Neural progenitor cell (in vitro differentiated cells): ENCODE results near the gene CCSER1. TPM values are rescaled to one million over a fixed set of nuclear protein-coding genes. Genes with fewer than 3 reads are reported as not detected.

Experiments
- DNase-seq: peaks from one replicate; pipeline ENCODE4 v3.0.0-alpha.2; 2016; ENCODE audit warnings: low spot score
- H2AFZ ChIP-seq: fragments of 200-600 bp; sonication (generic); replicated peaks from 2 replicates; pipeline ENCODE4 v1.6.1; 2016; ENCODE audit warnings: antibody characterized with exemption
- H3F3A ChIP-seq: fragments of 200-600 bp; sonication (generic); 2 replicates; pipeline ENCODE4 v1.6.1; 2016; ENCODE audit warnings: antibody characterized with exemption, low read depth
- H3K27ac ChIP-seq: fragments of 200-600 bp; sonication (generic); 2 replicates; pipeline ENCODE4 v1.5.1; 2016; ENCODE audit warnings: mild to moderate bottlenecking
- H3K27me3 ChIP-seq: fragments of 200-600 bp; sonication (generic); 2 replicates; pipeline ENCODE4 v1.6.1; 2016; ENCODE audit warnings: mild to moderate bottlenecking, moderate library complexity
- H3K36me3 ChIP-seq: fragments of 200-600 bp; sonication (generic); 2 replicates; pipeline ENCODE4 v1.5.1; 2016
- H3K4me1 ChIP-seq: fragments of 200-600 bp; sonication (generic); 2 replicates; pipeline ENCODE4 v1.6.1; 2016; ENCODE audit warnings: mixed run types
- H3K4me2 ChIP-seq: fragments of 200-600 bp; sonication (generic); 2 replicates; pipeline ENCODE4 v1.6.1; 2016
- H3K4me3 ChIP-seq: fragments of 200-600 bp; sonication (generic); 2 replicates; pipeline ENCODE4 v1.5.1; 2016
- H3K79me2 ChIP-seq: fragments of 200-600 bp; sonication (generic); 2 replicates; pipeline ENCODE4 v1.6.1; 2016; ENCODE audit warnings: low read depth
- H3K9ac ChIP-seq: fragments of 200-600 bp; sonication (generic); 2 replicates; pipeline ENCODE4 v1.6.1; 2016
- H3K9me3 ChIP-seq: fragments of 200-600 bp; sonication (generic); 2 replicates; pipeline ENCODE4 v1.5.1; 2016; ENCODE audit warnings: low read depth
- H4K20me1 ChIP-seq: fragments of 200-600 bp; sonication (generic); 2 replicates; pipeline ENCODE4 v1.6.1; 2016; ENCODE audit warnings: low read depth
- H3K27ac Mint-ChIP-seq: 3 replicates; pipeline ENCODE4 v1.8.0; 2021; ENCODE audit warnings: mixed read lengths
- H3K27me3 Mint-ChIP-seq: 2 replicates; pipeline ENCODE4 v1.8.0; 2022; ENCODE audit warnings: low read depth, mild to moderate bottlenecking, inconsistent platforms, moderate library complexity, mixed read lengths; ENCODE audit not compliant: insufficient read depth
- H3K36me3 Mint-ChIP-seq: 3 replicates; pipeline ENCODE4 v1.8.0; 2021; ENCODE audit warnings: mixed read lengths
- H3K4me1 Mint-ChIP-seq: 3 replicates; pipeline ENCODE4 v1.8.0; 2021; ENCODE audit warnings: mixed read lengths
- H3K4me3 Mint-ChIP-seq: 3 replicates; pipeline ENCODE4 v1.8.0; 2021; ENCODE audit warnings: mild to moderate bottlenecking, moderate library complexity, mixed read lengths
- H3K9me3 Mint-ChIP-seq: 3 replicates; pipeline ENCODE4 v1.8.0; 2020; ENCODE audit warnings: mixed read lengths
- CTCF ChIP-seq: fragments of 200-600 bp; sonication (generic); IDR thresholded peaks from 2 replicates; pipeline ENCODE4 v1.5.1; 2017; ENCODE audit warnings: antibody characterized with exemption, mild to moderate bottlenecking
- EZH2 ChIP-seq: fragments of 200-600 bp; sonication (generic); IDR thresholded peaks from 2 replicates; pipeline ENCODE4 v1.6.1; 2017; ENCODE audit warnings: antibody characterized with exemption, mild to moderate bottlenecking, moderate library complexity
- EZH2phosphoT487 ChIP-seq: fragments of 200-600 bp; sonication (generic); IDR thresholded peaks from 2 replicates; pipeline ENCODE4 v1.6.1; 2017; ENCODE audit warnings: antibody characterized with exemption
- total RNA-seq: library from RNA; depleted of rRNA; stranded (reverse); fragments of >200 nt; gene quantifications from 2 replicates; pipeline ENCODE4 v1.2.3, GENCODE V29; 2015; ENCODE audit warnings: low replicate concordance

CCSER1 gene
- total RNA-seq, 1 donor from 2014 or later, result 0.77 TPM

- Mint-ChIP-seq H3K36me3 (no peaks in the 10 kb centered on the region), H3K9me3 (peaks cover 11% of the 10 kb centered on the region), H3K27ac (no peak overlapping the region), H3K4me3 (no peak overlapping the region), H3K27me3 (no peaks in the 10 kb centered on the region), H3K4me1 (peaks cover under 1% of the 10 kb centered on the region)
- DNase-seq, result no peak
- Histone ChIP-seq H3K27me3 (no peaks in the 10 kb centered on the region), H3K9me3 (no peaks in the 10 kb centered on the region), H3K79me2 (no peaks in the 10 kb centered on the region), H3K4me3 (no peak overlapping the region), H3F3A (no peaks in the 10 kb centered on the region), H2AFZ (no peak overlapping the region), H3K9ac (no peak overlapping the region), H3K4me2 (no peak overlapping the region), H3K36me3 (no peaks in the 10 kb centered on the region), H4K20me1 (no peaks in the 10 kb centered on the region), H3K27ac (no peak overlapping the region), H3K4me1 (peaks cover under 1% of the 10 kb centered on the region)
- no peak for TF ChIP-seq CTCF
- TF ChIP-seq EZH2, result no peak
- TF ChIP-seq EZH2phosphoT487, result no peak
Measured at GRCh38 chr4:91058345-91058744, 931.2 kb downstream of the CCSER1 start.

- no peak for TF ChIP-seq EZH2
- no peak for TF ChIP-seq EZH2phosphoT487
- no peak for TF ChIP-seq CTCF
- Histone ChIP-seq H3K27ac (peak overlapping the region; percentile 88), H3K9ac (no peak overlapping the region), H3F3A (peaks cover 22% of the 10 kb centered on the region), H3K27me3 (no peaks in the 10 kb centered on the region), H3K4me2 (peak overlapping the region; percentile 69), H3K4me3 (peak overlapping the region; percentile 19), H3K4me1 (peaks cover 29% of the 10 kb centered on the region), H3K36me3 (no peaks in the 10 kb centered on the region), H4K20me1 (no peaks in the 10 kb centered on the region), H3K9me3 (no peaks in the 10 kb centered on the region), H2AFZ (peak overlapping the region; percentile 45), H3K79me2 (no peaks in the 10 kb centered on the region)
- no peaks in the 10 kb centered on the region for H3K9me3 Mint-ChIP-seq
- no peaks in the 10 kb centered on the region for H3K36me3 Mint-ChIP-seq
- H3K27ac Mint-ChIP-seq, result peak overlapping the region; percentile 93
- peak; percentile 80 for DNase-seq
- no peak overlapping the region for H3K4me3 Mint-ChIP-seq
- no peaks in the 10 kb centered on the region for H3K27me3 Mint-ChIP-seq
- H3K4me1 Mint-ChIP-seq, result peaks cover 18% of the 10 kb centered on the region
Measured at GRCh38 chr4:91064157-91064853, 937.1 kb downstream of the CCSER1 start.

- H3K9me3 ChIP-seq, result no peaks in the 10 kb centered on the region
- Mint-ChIP-seq H3K4me3 (no peak overlapping the region), H3K4me1 (peaks cover 18% of the 10 kb centered on the region), H3K27ac (peak overlapping the region; percentile 93), H3K9me3 (peaks cover 1% of the 10 kb centered on the region), H3K27me3 (no peaks in the 10 kb centered on the region), H3K36me3 (no peaks in the 10 kb centered on the region)
- no peaks in the 10 kb centered on the region for H3K36me3 ChIP-seq
- H3K27ac ChIP-seq, result peak overlapping the region; percentile 88
- H3K9ac ChIP-seq, result no peak overlapping the region
- H3K4me3 ChIP-seq, result peak overlapping the region; percentile 19
- peak overlapping the region; percentile 69 for H3K4me2 ChIP-seq
- peaks cover 22% of the 10 kb centered on the region for H3F3A ChIP-seq
- H3K79me2 ChIP-seq, result no peaks in the 10 kb centered on the region
- peak overlapping the region; percentile 5 for H2AFZ ChIP-seq
- no peak for DNase-seq
- H4K20me1 ChIP-seq, result no peaks in the 10 kb centered on the region
- peaks cover 29% of the 10 kb centered on the region for H3K4me1 ChIP-seq
- no peaks in the 10 kb centered on the region for H3K27me3 ChIP-seq
- TF ChIP-seq EZH2phosphoT487 (no peak), EZH2 (no peak), CTCF (no peak)
Measured at GRCh38 chr4:91065117-91065516, 937.9 kb downstream of the CCSER1 start.
